Stimulated activated CD4-positive, alpha-beta T cell treated with anti-CD3 and anti-CD28 coated beads, Interleukin-15, amount 100 ng/mL, for 48 hours (primary cell): Measurements from ENCODE around the gene BAX.

Experiments
- DNase-seq, 2 donors: peaks; one replicate each; pipeline ENCODE4 v3.0.0-alpha.2; 2020; ENCODE audit warnings: low read depth in 2 of 2

The BAX gene

DNA sequence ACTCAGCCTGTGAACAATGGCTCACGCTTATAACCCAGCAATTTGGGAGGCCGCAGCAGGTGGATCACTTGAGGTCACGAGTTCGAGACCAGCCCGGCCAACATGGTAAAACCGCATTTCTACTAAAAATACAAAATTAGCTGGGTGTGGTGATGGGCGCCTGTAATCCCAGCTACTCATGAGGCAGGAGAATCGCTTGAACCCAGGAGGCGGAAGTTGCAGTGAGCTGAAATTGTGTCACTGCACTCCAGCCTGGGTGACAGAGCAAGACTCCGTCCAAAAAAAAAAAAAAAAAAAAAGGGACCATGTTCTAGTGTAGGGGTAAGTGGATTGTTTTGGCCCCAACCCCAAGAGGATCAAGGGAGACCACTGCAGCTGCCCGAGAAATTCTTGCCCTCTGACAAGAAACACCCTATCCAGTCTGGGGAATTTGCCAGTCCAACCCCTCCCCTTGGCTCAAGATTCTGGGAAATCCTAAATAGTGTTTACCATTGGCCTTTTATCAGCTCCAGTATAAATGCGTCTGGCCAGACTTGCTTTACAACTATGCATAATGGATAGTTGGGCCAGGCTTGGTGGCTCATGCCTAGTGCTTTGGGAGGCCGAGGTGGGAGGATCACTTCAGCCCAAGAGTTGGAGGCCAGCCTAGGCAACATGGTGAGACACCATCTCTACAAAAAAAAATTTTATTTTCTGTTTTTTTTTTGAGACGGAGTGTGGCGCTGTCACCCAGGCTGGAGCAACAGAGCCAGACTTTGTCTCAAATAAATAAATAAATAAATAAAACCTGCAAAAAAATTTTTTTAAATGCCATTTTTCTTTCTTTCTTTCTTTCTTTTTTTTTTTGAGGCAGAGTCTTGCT, 26.3 kb upstream of the BAX start:
- no peak for DNase-seq

DNA sequence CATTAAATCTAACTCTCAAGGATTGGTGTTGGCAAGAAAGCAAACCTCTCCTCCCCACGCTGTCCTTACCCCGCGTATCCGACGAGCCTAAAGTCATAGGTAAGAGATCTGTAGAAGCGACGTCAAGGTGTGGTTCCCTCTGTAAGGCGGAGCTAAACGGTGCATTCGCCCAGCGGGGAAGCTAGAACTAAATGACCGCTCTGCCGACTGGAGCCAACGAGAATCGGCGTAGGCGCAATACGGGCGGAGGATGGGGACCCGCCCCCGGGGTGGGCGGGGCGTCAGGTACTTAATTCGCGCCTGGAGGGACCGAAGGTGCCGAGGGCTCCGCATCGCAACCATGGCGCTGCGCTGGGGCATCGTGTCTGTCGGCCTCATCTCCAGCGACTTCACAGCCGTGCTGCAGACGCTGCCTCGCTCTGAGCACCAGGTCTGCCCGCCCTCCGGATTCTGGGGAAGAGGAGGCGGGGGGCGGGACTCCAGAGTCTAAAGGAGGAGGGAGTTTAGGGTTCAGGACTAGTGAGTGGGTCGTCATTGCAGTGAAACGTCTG, 21.2 kb upstream of the BAX start, which contains the start of gene DHDH:
Gene DHDH (plus strand): TSS at position 318 of the 551 bp plus-strand sequence. CDS start 23 bp downstream, at position 341.
- peak; percentile 57 to 70 for DNase-seq

DNA sequence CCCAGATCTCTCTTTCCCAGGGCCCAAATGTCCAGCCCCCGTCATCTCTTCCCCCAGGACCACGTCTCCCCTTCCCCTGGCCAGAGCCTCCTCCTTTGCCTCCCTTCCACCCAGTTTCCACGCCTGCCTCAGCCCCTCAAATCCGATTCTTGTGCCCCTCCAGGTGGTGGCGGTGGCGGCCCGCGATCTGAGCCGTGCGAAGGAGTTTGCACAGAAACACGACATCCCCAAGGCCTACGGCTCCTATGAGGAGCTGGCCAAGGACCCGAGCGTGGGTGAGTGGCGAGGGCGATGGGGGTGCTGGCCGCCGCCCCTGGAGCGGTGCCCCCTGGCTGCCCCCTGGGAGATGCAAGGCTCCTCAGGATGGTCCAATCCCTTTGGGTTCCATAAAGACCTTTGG, 19.8 kb upstream of the BAX start:
- DNase-seq = no peak

DNA sequence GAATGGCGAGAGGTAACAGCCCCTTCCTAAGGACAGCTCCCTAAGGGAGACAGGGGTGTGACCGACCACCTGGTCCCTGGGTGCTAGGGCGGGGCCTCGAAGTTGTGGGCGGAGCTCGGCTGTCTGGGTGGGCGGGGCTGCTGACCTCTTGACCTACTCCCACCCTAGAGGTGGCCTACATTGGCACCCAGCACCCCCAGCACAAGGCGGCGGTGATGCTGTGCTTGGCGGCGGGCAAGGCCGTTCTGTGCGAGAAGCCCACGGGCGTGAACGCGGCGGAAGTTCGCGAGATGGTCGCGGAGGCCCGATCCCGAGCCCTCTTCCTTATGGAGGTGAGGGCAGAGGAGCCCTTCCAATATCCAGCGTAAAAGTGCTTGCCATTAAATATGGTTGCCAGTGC, 18.8 kb upstream of the BAX start:
- no peak for DNase-seq

DNA sequence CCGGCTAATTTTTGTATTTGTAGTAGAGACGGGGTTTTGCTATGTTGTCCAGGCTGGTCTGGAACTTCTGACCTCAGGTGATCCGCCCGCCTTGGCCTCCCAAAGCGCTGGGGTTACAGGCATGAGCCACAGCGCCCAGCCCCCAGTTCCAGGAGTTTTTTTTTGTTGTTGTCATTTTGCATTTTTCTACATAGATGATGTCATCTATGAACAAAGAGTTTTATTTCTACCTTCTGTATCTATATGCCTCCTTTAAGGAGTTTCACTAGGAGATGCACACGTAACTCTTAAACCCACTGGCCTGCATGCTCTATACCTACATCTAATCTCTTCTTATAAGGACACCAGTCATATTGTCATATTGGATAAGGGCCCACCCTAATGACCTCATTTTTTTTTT, 16.4 kb upstream of the BAX start:
- DNase-seq = no peak

DNA sequence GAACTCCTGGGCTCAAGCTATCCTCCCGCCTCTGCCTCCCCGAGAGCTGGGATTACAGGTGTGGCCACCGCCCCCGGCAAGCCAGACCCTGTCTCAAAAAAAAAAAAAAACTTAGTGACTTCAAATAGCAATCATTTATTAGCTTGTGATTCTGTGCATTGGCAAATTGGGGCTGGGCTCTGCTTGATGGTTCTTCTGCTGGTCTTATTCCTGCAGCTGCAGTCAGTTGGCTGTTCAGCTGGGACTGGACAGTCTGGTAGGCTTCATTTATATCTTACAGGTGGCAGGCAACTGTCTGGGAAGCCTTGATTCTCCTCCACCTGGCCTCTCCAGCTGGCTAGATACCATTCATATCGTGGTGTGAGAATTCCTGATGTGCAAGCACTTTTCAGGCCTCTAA, 13.8 kb upstream of the BAX start:
- DNase-seq = no peak

DNA sequence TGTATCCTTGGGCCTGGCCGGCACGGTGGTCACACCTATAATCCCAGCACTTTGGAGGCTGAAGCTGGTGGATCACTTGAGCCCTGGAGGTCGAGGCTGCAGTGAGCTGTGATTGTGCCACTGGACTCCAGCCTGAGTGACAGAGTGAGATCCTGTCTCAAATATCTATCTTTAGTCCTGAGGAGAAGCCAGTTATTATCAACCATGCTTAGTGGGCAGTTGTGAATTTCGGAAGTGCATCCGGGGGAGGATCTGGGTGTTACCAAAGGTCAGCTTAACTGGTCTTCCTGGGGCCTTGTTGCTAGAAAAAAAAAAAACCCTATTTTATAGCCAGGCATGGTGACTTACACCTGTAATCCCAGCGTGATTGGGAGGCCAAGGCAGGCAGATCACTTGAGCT, 11.6 kb upstream of the BAX start:
- no peak for DNase-seq

DNA sequence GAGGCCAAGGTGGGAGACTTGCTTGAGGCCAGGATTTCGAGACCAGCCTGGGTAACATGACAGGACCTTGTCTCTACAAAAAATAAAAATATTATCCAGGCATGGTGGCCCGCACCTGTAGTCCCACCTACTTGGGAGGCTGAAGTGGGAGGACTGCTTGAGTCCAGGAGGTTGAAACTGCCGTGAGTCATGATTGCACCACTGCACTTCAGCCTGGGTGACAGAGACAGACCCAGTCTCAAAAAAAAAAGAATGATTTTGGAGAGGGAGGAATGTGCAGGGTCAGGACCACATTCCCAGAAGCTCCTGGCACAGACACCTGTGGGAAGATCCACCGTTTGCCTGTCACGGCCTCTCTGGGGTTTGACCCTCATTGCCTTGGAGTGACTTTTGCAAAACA, 9.3 kb upstream of the BAX start:
- no peak for DNase-seq

DNA sequence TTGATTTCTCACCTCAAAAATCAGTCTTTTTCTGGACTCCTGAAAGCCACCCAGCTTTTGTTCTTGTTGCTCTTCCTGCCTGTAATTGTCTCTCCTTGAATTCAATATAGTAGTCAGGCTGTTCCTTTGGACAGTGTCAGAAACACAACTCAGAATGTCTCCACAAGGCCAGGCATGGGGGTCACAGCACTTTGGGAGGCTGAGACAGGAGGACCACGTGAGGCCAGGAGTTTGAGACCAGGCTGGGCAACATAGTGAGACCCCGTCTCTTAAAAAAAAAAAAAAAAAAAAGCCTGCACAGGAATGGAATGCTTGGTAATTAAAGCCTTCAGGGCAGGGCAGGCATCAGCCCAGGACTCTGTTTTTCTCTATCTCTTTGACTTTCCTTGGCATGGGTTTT, 8.9 kb upstream of the BAX start:
- no peak for DNase-seq

DNA sequence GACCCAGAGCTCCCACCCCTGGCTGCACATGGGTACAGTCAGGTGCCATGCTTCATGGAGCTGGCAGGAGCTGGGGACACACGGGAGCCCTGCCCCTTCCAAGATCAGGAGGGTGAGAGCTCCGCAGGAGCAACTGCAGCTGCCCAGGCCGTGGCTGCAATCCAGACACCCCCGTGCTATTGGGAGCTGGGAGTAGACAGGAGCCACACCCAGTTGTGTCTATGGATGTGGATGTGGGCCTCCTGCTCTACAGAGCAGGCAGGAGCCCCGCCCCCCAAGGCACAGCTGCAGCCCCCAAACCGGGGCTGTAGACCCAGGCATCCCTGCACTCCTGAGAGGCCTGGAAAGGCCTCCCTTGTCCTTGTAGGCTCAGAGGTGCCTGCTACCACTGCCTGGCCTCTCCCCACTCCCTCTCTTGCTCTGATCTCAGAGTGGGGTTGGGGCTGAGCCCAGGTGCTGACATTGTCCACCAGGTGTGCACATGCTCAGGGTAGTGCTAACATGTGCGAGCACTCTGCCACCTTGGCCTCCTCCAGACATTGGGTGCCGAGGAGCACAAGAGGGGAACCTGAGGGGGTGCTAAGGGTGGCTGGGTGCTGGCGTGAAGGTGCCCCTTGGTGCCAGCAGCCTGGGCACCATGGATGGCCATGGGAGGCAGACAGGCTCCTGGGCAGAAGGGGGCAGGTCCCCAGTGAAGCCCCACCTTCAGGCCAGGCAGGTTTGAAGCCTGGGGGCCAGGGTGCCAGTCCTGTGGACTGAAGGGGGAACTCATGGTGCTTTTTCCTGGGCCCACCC, 8.0 kb upstream of the BAX start:
- no peak for DNase-seq

DNA sequence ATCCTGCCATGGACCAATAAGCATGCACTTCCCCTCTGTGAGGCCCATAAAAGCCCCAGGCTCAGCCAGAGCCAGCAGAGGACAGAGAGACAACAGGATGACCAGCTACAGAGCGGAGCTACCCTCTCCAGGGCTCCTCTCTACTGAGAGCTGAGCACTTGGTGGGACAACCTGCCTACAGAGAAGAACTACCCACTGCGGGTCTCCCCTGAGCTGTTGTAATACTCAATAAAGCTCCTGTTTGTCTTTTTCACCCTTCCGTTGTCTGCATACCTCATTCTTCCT, 7.5 kb upstream of the BAX start:
- DNase-seq = no peak

DNA sequence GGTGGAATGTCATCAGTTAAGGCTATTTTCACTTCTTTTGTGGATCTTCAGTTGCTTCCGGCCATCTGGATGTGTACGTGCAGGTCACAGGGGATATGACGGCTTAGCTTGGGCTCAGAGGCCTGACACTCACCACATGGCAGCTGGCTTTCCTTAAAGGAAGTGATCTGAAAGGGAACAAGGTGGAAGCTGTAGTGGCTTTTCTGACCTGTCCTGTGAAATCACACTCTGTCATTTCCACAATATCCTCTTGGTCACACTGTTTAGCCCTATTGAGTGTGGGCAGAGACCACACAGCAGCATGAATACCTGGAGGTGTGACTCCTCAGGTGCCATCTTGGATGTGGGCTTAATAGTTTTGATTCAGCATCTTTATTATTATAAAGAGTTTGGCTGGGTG, 4.5 kb upstream of the BAX start:
- no peak for DNase-seq

DNA sequence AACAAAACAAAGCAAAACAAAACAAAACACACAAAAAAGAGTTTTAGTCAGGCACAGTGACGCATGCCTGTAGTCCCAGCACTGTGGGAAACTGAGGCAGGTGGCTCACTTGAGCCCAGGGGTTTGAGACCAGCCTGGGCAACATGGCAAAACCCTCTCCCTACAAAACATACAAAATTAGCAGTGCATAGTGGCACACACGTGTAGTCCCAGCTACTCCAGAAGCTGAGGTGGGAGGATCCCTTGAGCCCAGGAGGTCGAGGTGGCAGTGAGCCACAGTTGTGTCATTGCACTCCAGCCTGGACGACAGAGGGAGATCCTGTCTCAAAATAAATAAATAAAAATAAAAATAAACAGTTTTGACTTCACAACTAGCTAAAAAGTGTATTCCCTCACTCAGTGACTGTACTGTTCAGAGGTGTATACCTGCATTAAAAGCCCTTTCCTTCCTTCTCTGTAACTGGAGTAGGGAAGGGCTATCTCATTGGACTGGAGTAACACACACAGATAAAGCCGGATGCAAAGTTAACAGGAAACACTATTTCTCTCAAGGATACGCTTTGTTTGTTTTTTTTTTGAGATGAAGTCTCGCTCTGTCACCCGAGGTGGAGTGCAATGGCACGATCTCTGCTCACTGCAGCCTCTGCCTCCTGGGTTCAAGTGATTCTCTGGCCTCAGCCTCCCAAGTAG, 3.7 kb upstream of the BAX start:
- no peak for DNase-seq

DNA sequence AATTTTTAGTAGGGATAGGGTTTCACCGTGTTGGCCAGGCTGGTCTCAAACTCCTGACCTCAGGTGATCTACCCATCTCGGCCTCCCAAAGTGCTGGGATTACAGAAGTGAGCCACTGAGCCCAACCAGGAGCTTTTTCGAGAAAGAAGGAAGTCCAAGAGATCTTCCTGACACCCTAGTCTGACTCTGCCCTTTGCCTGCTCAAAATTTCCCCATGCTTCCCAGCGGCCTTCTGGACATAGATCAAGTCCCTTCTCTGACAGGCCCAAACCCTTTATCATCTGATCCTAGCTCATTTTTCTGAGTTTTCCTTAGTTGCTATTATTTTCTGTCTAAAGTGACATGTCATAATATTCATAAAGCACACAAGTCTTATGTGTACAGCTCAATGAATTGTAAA, 1.5 kb upstream of the BAX start:
- DNase-seq = no peak

DNA sequence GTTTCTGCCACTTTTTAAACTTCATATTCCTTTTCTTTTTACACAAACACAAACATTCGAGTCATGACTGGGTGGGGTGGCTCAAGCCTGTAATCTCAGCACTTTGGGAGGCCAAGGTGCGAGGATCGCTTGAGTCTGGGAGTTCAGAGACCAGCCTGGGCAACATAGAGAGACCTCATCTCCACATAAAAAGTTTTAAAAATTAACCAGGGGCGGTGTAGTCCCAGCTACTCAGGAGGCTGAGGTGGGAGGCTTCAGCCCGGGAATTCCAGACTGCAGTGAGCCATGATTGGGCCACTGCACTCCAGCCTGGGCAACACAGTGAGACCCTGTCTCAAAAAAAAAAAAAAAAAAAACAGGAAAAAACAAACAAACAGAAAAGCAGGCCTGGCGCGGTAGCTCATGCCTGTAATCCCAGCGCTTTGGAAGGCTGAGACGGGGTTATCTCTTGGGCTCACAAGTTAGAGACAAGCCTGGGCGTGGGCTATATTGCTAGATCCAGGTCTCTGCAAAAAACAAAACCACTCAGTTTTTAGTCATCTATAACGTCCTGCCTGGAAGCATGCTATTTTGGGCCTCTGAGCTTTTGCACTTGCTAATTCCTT, 583 bp upstream of the BAX start:
- no peak for DNase-seq

DNA sequence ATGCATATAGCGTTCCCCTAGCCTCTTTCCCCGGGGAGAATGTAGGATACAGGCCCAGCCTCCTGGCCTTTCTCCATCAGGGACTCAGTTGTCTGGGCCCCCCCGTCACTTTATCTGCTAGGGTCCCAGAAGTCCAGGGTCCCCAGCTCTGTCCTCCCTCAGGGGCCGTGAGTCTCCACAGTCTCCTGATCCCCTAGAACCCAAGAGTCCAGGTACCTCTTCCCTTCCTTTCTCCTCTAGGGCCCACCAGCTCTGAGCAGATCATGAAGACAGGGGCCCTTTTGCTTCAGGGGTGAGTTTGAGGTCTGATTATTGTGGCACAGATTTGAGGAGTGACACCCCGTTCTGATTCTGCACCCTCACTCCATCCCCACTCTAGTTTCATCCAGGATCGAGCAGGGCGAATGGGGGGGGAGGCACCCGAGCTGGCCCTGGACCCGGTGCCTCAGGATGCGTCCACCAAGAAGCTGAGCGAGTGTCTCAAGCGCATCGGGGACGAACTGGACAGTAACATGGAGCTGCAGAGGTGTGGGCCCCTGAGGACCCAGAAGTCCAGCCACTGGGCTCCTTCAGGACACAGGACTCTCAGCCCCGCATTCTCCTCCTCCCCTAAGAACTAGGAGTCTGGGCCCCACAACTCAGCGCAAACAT, 758 bp downstream of the BAX start:
- DNase-seq = no peak

DNA sequence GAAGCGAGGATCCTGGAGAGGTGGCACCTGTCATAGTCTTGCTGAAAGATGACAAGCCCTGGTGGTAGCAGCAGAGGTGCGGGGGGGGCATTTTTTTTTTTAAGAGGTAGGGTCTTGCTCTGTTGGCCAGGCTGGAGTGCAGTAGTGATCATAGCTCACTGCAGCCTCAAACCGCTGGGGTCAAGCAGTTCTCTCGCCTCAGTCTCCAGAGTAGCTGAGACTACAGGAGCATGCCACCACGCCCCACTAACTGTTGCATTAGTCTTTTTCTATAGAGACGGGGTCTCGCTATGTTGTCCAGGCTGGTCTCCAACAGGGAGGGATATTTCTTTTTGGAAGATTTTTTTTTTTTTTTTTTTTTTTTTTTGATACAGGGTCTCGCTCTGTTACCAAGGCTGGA, 3.3 kb downstream of the BAX start:
- no peak for DNase-seq

DNA sequence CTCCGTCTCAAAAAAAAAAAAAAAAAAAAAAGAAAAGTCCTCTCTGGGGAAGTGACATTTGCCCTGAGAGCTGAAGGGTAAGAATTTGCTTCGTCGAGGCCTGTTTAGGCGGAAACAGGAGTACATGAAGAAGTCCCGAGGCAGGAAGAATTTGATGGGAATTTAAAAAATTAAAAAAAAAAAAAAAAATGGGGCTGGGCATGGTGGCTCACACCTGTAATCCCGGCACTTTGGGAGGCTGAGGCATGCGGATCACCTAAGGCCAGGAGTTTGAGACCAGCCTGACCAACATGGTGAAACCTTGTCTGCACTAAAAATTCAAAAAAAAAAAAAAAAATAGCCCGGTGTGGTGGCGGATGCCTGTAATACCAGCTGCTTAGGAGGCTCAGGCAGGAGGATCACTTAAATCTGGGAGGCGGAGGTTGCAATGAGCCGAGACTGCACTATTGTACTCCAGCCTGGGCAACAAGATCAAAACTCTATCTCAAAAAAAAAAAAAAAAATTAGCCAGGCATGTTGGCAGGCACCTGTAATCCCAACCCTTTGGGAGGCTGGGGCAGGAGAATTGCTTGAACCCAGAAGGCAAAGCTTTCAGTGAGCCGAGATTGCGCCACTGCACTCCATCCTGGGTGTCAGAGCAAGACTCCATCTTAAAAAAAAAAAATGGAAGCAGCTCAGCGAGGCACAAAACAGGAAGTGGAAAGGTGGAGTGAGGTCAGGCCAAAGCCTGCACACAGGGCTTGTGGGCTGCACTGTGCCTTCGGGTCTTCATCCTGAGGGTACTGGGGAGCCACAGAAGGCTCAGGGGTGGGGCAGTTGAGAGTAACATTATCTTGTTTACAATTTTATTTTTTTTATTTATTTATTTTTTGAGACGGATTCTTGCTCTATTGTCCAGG, 4.9 kb downstream of the BAX start:
- no peak for DNase-seq

DNA sequence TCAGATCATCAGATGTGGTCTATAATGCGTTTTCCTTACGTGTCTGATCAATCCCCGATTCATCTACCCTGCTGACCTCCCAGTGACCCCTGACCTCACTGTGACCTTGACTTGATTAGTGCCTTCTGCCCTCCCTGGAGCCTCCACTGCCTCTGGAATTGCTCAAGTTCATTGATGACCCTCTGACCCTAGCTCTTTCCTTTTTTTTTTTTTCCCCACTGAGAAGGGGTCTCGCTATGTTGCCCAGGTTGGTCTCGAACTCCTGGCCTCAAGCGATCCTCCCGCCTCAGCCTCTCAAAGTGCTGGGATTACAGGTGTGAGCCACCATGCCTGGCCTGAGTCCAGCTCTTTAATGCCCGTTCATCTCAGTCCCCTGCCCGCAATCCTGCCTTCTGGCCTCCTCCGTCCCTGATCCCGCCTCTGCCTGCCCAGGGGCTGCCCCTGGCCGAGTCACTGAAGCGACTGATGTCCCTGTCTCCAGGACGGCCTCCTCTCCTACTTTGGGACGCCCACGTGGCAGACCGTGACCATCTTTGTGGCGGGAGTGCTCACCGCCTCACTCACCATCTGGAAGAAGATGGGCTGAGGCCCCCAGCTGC, 6.5 kb downstream of the BAX start:
- no peak for DNase-seq

DNA sequence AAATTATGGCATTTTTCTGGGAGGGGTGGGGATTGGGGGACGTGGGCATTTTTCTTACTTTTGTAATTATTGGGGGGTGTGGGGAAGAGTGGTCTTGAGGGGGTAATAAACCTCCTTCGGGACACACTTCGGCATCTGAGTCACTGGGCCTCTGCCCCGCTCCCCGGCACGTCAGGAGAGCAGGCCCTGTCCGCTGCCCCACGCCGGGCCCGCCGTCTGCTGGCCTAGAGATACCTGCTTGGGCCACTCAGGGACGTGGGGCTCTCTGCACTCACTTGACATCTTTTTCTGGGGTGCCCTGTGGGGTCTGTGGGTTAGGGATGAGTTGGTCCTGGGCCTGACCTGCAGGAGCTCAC, 7.0 kb downstream of the BAX start:
- no peak for DNase-seq
